Mesenchymal stem cell (in vitro differentiated cells and primary cell): Measurements from ENCODE around the gene LSM7.

Experiments used
- DNase-seq: peaks from one replicate; pipeline ENCODE4 v3.0.0-alpha.2; 2013
- H2AFZ ChIP-seq: one replicate; pipeline ENCODE4 v1.6.1; 2013; ENCODE audit warnings: low read depth, mild to moderate bottlenecking, control low read depth, inconsistent platforms, low read length, moderate library complexity
- H2AK5ac ChIP-seq: 2 replicates; pipeline ENCODE4 v1.6.1; 2013; ENCODE audit warnings: low read length, moderate library complexity, mild to moderate bottlenecking, inconsistent platforms; ENCODE audit not compliant: severe bottlenecking
- H2BK120ac ChIP-seq: one replicate; pipeline ENCODE4 v1.6.1; 2013; ENCODE audit warnings: low read depth, mild to moderate bottlenecking, inconsistent platforms, low read length, moderate library complexity
- H2BK12ac ChIP-seq, 2 experiments: one replicate each; pipeline ENCODE4 v1.6.1; 2013; ENCODE audit warnings: inconsistent platforms in 2 of 2, low read length in 2 of 2, mild to moderate bottlenecking in 2 of 2, moderate library complexity in 2 of 2, control low read depth in 1 of 2
- H2BK15ac ChIP-seq: one replicate; pipeline ENCODE4 v1.6.1; 2013; ENCODE audit warnings: mild to moderate bottlenecking, low read depth, inconsistent platforms; ENCODE audit not compliant: poor library complexity, severe bottlenecking
- H2BK5ac ChIP-seq: 2 replicates; pipeline ENCODE4 v1.6.1; 2013; ENCODE audit warnings: low read depth, mild to moderate bottlenecking, low read length, control low read depth, inconsistent platforms; ENCODE audit not compliant: poor library complexity, severe bottlenecking
- H3K14ac ChIP-seq, 2 experiments: one replicate each; pipeline ENCODE4 v1.6.1; 2013; ENCODE audit warnings: inconsistent platforms in 2 of 2, low read length in 2 of 2, control low read depth in 1 of 2, mild to moderate bottlenecking in 1 of 2, moderate library complexity in 1 of 2
- H3K18ac ChIP-seq, 2 experiments: one replicate each; pipeline ENCODE4 v1.6.1; 2013; ENCODE audit warnings: inconsistent platforms in 2 of 2, low read length in 2 of 2, control low read depth in 1 of 2, low read depth in 1 of 2, mild to moderate bottlenecking in 1 of 2
- H3K23ac ChIP-seq, 2 experiments: one replicate each; pipeline ENCODE4 v1.6.1; 2013; ENCODE audit warnings: inconsistent platforms in 2 of 2, low read length in 2 of 2, mild to moderate bottlenecking in 2 of 2, moderate library complexity in 2 of 2, control low read depth in 1 of 2
- H3K27ac ChIP-seq: 2 replicates; pipeline ENCODE4 v1.5.1; 2013; ENCODE audit warnings: mild to moderate bottlenecking, moderate library complexity, low read length, control low read depth, inconsistent platforms; ENCODE audit not compliant: poor library complexity, severe bottlenecking
- H3K27me3 ChIP-seq, 2 experiments: 2 replicates each; pipeline versions ENCODE4 v1.6.1 to v1.7.0; 2013; ENCODE audit warnings: low read length in 2 of 2, mild to moderate bottlenecking in 2 of 2, moderate library complexity in 2 of 2, control low read depth in 1 of 2, inconsistent platforms in 1 of 2; ENCODE audit not compliant: control insufficient read depth in 1 of 2, insufficient read depth in 1 of 2
- H3K36me3 ChIP-seq, 2 experiments: 2 replicates each; pipeline versions ENCODE4 v1.6.1 to v1.7.0; 2013; ENCODE audit warnings: low read length in 2 of 2, control low read depth in 1 of 2, inconsistent platforms in 1 of 2, low read depth in 1 of 2, mild to moderate bottlenecking in 1 of 2; ENCODE audit not compliant: insufficient read depth in 2 of 2, control insufficient read depth in 1 of 2
- H3K4ac ChIP-seq, 2 experiments: one replicate each; pipeline ENCODE4 v1.6.1; 2013; ENCODE audit warnings: inconsistent platforms in 2 of 2, low read length in 2 of 2, mild to moderate bottlenecking in 2 of 2, moderate library complexity in 2 of 2, control low read depth in 1 of 2, low read depth in 1 of 2
- H3K4me1 ChIP-seq: 2 replicates; pipeline ENCODE4 v1.6.1; 2013; ENCODE audit warnings: low read depth, low read length, control low read depth; ENCODE audit not compliant: control insufficient read depth, insufficient read depth
- H3K4me2 ChIP-seq: 2 replicates; pipeline ENCODE4 v1.6.1; 2013; ENCODE audit warnings: low read length, mild to moderate bottlenecking, inconsistent platforms; ENCODE audit not compliant: poor library complexity, severe bottlenecking
- H3K4me3 ChIP-seq, 2 experiments: 2 replicates each; pipeline versions ENCODE4 v1.5.1 to v1.7.0; 2013; ENCODE audit warnings: low read length in 2 of 2, mild to moderate bottlenecking in 2 of 2, control low read depth in 1 of 2, low read depth in 1 of 2; ENCODE audit not compliant: insufficient read depth in 1 of 2
- H3K79me1 ChIP-seq: replicated peaks from 2 replicates; pipeline ENCODE4 v1.6.1; 2013; ENCODE audit warnings: mild to moderate bottlenecking, control low read depth, low read length, inconsistent platforms; ENCODE audit not compliant: poor library complexity, severe bottlenecking
- H3K9ac ChIP-seq: 2 replicates; pipeline ENCODE4 v1.7.0; 2013; ENCODE audit warnings: mild to moderate bottlenecking, low read length, moderate library complexity
- H3K9me3 ChIP-seq: 2 replicates; pipeline ENCODE4 v1.7.0; 2013; ENCODE audit warnings: mild to moderate bottlenecking, low read length; ENCODE audit not compliant: control insufficient read depth
- H4K8ac ChIP-seq: one replicate; pipeline ENCODE4 v1.6.1; 2013; ENCODE audit warnings: inconsistent platforms, mild to moderate bottlenecking, low read length, moderate library complexity
- H4K91ac ChIP-seq: one replicate; pipeline ENCODE4 v1.6.1; 2013; ENCODE audit warnings: mild to moderate bottlenecking, low read length, inconsistent platforms
- WGBS: methylation state at CpG from one replicate; pipeline ENCODE4 v1.1.7; 2013; ENCODE audit warnings: mixed read lengths; 5-methylcytosine and 5-hydroxymethylcytosine counted together

LSM7 gene

GRCh38 chr19:2360833-2361232 lies 32.4 kb upstream of the LSM7 start:
- no peak overlapping the region for H3K27ac ChIP-seq
- no peak overlapping the region for H3K4me2 ChIP-seq
- no peak overlapping the region for H2BK12ac ChIP-seq
- peaks cover 0 to 3% of the 10 kb centered on the region in 2 experiments for H3K36me3 ChIP-seq
- peak overlapping the region in 1 of 2 experiments; percentile 55 for H3K14ac ChIP-seq
- no peak overlapping the region for H4K8ac ChIP-seq
- no peak overlapping the region for H3K9ac ChIP-seq
- H3K79me1 ChIP-seq: no peaks in the 10 kb centered on the region
- no peak overlapping the region for H4K91ac ChIP-seq
- no peak overlapping the region for H2BK5ac ChIP-seq
- DNase-seq: no peak
- H2AFZ ChIP-seq: no peak overlapping the region
- H3K18ac ChIP-seq: no peak overlapping the region
- peaks cover 28 to 69% of the 10 kb centered on the region in 2 experiments for H3K27me3 ChIP-seq
- H3K4ac ChIP-seq: no peak overlapping the region
- WGBS: 100% methylated on average over 1 of the region's 11 CpGs
- peaks cover 6% of the 10 kb centered on the region for H3K4me1 ChIP-seq
- no peaks in the 10 kb centered on the region for H3K9me3 ChIP-seq
- no peak overlapping the region for H3K4me3 ChIP-seq
- no peak overlapping the region for H2BK15ac ChIP-seq
- no peak overlapping the region for H3K23ac ChIP-seq
- H2AK5ac ChIP-seq: no peak overlapping the region
- no peak overlapping the region for H2BK120ac ChIP-seq

- Histone ChIP-seq H3K4me3 (peak within 1 kb of the TSS in 1 of 2 experiments; percentile 23), H3K14ac (peak within 1 kb of the TSS in 1 of 2 experiments; percentile 55), H3K4me2 (no peak within 1 kb of the TSS), H3K27me3 (peaks cover 28 to 63% of the 10 kb centered on the region in 2 experiments), H3K27ac (no peak within 1 kb of the TSS), H3K4ac (no peak within 1 kb of the TSS), H3K23ac (no peak within 1 kb of the TSS), H3K18ac (no peak within 1 kb of the TSS), H4K91ac (no peak within 1 kb of the TSS), H2AK5ac (no peak within 1 kb of the TSS), H2BK15ac (no peak within 1 kb of the TSS), H2BK12ac (peak within 1 kb of the TSS in 1 of 2 experiments; percentile 7), H2AFZ (no peak within 1 kb of the TSS), H3K9ac (no peak within 1 kb of the TSS), H3K9me3 (no peaks in the 10 kb centered on the region), H2BK120ac (no peak within 1 kb of the TSS), H3K79me1 (no peaks in the 10 kb centered on the region), H3K36me3 (peaks cover 0 to 3% of the 10 kb centered on the region in 2 experiments), H3K4me1 (peaks cover 6% of the 10 kb centered on the region), H4K8ac (no peak within 1 kb of the TSS), H2BK5ac (no peak within 1 kb of the TSS)
- 69% methylated on average over 26 of the region's 44 CpGs for WGBS
- DNase-seq: no peak
Measured at GRCh38 chr19:2359992-2360685, 31.8 kb upstream of the LSM7 start, which contains the start of gene TMPRSS9. TSS of gene TMPRSS9 (plus strand) at chr19:2360265. CDS start at chr19:2389786, 29,521 bp downstream.

- WGBS: 92% methylated on average over 28 of the region's 28 CpGs
- Histone ChIP-seq H4K91ac (no peak overlapping the region), H2AFZ (no peak overlapping the region)
Measured at GRCh38 chr19:2358548-2359173, 30.3 kb upstream of the LSM7 start.

More at GRCh38 chr19:2358548-2359173, 30.3 kb upstream of the LSM7 start:
- Histone ChIP-seq H3K9ac (no peak overlapping the region), H3K14ac (no peak overlapping the region), H3K36me3 (peaks cover 6 to 15% of the 10 kb centered on the region in 2 experiments), H2BK12ac (no peak overlapping the region), H3K9me3 (no peaks in the 10 kb centered on the region), H3K4me1 (peaks cover 6% of the 10 kb centered on the region), H3K27ac (no peak overlapping the region), H3K4ac (no peak overlapping the region), H2BK120ac (no peak overlapping the region), H4K8ac (no peak overlapping the region), H3K23ac (no peak overlapping the region), H3K79me1 (no peaks in the 10 kb centered on the region), H3K4me3 (no peak overlapping the region), H2BK15ac (no peak overlapping the region), H2BK5ac (no peak overlapping the region), H3K4me2 (no peak overlapping the region), H3K27me3 (peaks cover 28 to 50% of the 10 kb centered on the region in 2 experiments), H2AK5ac (no peak overlapping the region), H3K18ac (no peak overlapping the region)
- DNase-seq: no peak
